B cell (primary cell): ENCODE results near the gene GLIS2. TPM values are rescaled to one million over a fixed set of nuclear protein-coding genes. Genes with fewer than 3 reads are reported as not detected.
A peak's percentile ranks its signal among the peaks of the same experiment; 100 is the strongest.

Experiments
- ATAC-seq: fragments of 200-7000 bp; cut with Tn5 transposase; one replicate; pipeline ENCODE4 v1.10.0; 2021; ENCODE audit warnings: low read depth, mild to moderate bottlenecking, moderate number of reproducible peaks, moderate library complexity
- CTCF ChIA-PET: fragments of 350-600 bp; sonication (Branson Sonifier 250); formaldehyde crosslinking; loops from one replicate; lab custom pipeline; 2021; ENCODE audit warnings: antibody characterized with exemption, inconsistent platforms; lab: Charles Lee
- POLR2A ChIA-PET: fragments of 350-600 bp; sonication (Branson Sonifier 250); formaldehyde crosslinking; loops from one replicate; lab custom pipeline; 2021; ENCODE audit warnings: antibody characterized with exemption; lab: Charles Lee
- DNase-seq: peaks from one replicate; pipeline ENCODE4 v3.0.0; 2013
- H2AFZ ChIP-seq: 2 replicates; pipeline ENCODE4 v1.6.1; 2012; ENCODE audit warnings: mild to moderate bottlenecking, low read depth, low read length; ENCODE audit not compliant: insufficient read depth, poor library complexity, severe bottlenecking
- H3K27ac ChIP-seq, 2 donors: 1 replicate in 1 of 2; 2 replicates in 1 of 2; pipeline ENCODE4 v1.5.1; 2012 to 2013; ENCODE audit warnings: low read length in 2 of 2, mild to moderate bottlenecking in 2 of 2, moderate library complexity in 1 of 2
- H3K27me3 ChIP-seq, 4 experiments: fragments of 200-600 bp in 1 of 4; sonication (generic) in 1 of 4; replicated peaks in 1 of 4; 1 replicate in 2 of 4; 2 replicates in 2 of 4; pipeline versions ENCODE4 v1.6.1 to v1.7.0; 2013 to 2016; ENCODE audit warnings: low read length in 3 of 4, mild to moderate bottlenecking in 2 of 4, mixed read lengths in 1 of 4, moderate library complexity in 1 of 4; ENCODE audit not compliant: insufficient read depth in 4 of 4, control insufficient read depth in 3 of 4; ENCODE audit errors: control extremely low read depth in 1 of 4
- H3K36me3 ChIP-seq, 2 experiments: replicated peaks in 1 of 2; 1 replicate in 1 of 2; 2 replicates in 1 of 2; pipeline versions ENCODE4 v1.6.1 to v1.7.1; 2013; ENCODE audit warnings: low read length in 1 of 2; ENCODE audit not compliant: insufficient read depth in 2 of 2, control insufficient read depth in 1 of 2; ENCODE audit errors: control extremely low read depth in 1 of 2, extremely low read depth in 1 of 2
- H3K4me1 ChIP-seq, 2 donors: fragments of 200-600 bp in 1 of 2; sonication (generic) in 1 of 2; 1 replicate in 1 of 2; 2 replicates in 1 of 2; pipeline versions ENCODE4 v1.5.1 to v1.6.1; 2013 to 2017; ENCODE audit warnings: low read length in 2 of 2; ENCODE audit not compliant: control insufficient read depth in 2 of 2, insufficient read depth in 2 of 2
- H3K4me2 ChIP-seq: replicated peaks from 2 replicates; pipeline ENCODE3; 2012; ENCODE audit warnings: mild to moderate bottlenecking, low read depth, low read length; ENCODE audit not compliant: poor library complexity, severe bottlenecking
- H3K4me3 ChIP-seq, 5 experiments: fragments of 200-600 bp in 1 of 5; sonication (generic) in 1 of 5; 1 replicate in 3 of 5; 2 replicates in 2 of 5; pipeline versions ENCODE4 v1.5.1 to v1.7.0; 2011 to 2016; ENCODE audit warnings: low read length in 4 of 5, mild to moderate bottlenecking in 4 of 5, low read depth in 2 of 5, control low read depth in 1 of 5, moderate library complexity in 1 of 5; ENCODE audit not compliant: insufficient read depth in 1 of 5; ENCODE audit errors: control extremely low read depth in 1 of 5, extremely low read depth in 1 of 5
- H3K79me2 ChIP-seq: fragments of 200-600 bp; sonication (generic); one replicate; pipeline ENCODE4 v1.6.0; 2016; ENCODE audit warnings: low read length; ENCODE audit not compliant: control insufficient read depth, insufficient read depth
- H3K9ac ChIP-seq: fragments of 200-600 bp; sonication (generic); 2 replicates; pipeline ENCODE4 v1.6.1; 2017; ENCODE audit warnings: mild to moderate bottlenecking, low read length, moderate library complexity
- H3K9me3 ChIP-seq, 3 donors: one replicate each; pipeline versions ENCODE4 v1.6.1 to v1.7.1; 2013; ENCODE audit warnings: low read length in 2 of 3; ENCODE audit not compliant: control insufficient read depth in 2 of 3, insufficient read depth in 1 of 3; ENCODE audit errors: control extremely low read depth in 1 of 3
- H4K20me1 ChIP-seq: 2 replicates; pipeline ENCODE4 v1.6.0; 2012; ENCODE audit warnings: mild to moderate bottlenecking, low read length; ENCODE audit not compliant: insufficient read depth, control insufficient read depth, poor library complexity, severe bottlenecking
- H3K27ac Mint-ChIP-seq: one replicate; pipeline ENCODE4 v1.8.0; 2021; ENCODE audit warnings: mixed read lengths
- H3K27me3 Mint-ChIP-seq: one replicate; pipeline ENCODE4 v1.8.0; 2021; ENCODE audit warnings: mixed read lengths
- H3K4me1 Mint-ChIP-seq: one replicate; pipeline ENCODE4 v1.8.0; 2021; ENCODE audit warnings: mixed read lengths
- H3K4me3 Mint-ChIP-seq: one replicate; pipeline ENCODE4 v1.8.0; 2021; ENCODE audit warnings: mixed read lengths
- H3K9me3 Mint-ChIP-seq: one replicate; pipeline ENCODE4 v1.8.0; 2022; ENCODE audit warnings: mixed read lengths; ENCODE audit not compliant: insufficient read depth
- EZH2 ChIP-seq: IDR thresholded peaks from 2 replicates; pipeline ENCODE4 v1.6.1; 2012; ENCODE audit warnings: borderline replicate concordance, low read depth, mild to moderate bottlenecking, moderate library complexity, low read length; ENCODE audit not compliant: insufficient read depth, poor library complexity, severe bottlenecking
- WGBS: methylation state at CpG from one replicate; pipeline ENCODE4 v1.1.5; 2013; ENCODE audit warnings: missing lambda C conversion rate; ENCODE audit not compliant: insufficient coverage; 5-methylcytosine and 5-hydroxymethylcytosine counted together
- intact Hi-C: fragments of 100-400 bp; cut with micrococcal nuclease; formaldehyde crosslinking; loops from one replicate; pipeline ENCODE4 v1.10.0; 2022
- polyA plus RNA-seq: library from polyadenylated mRNA; depleted of rRNA; stranded (reverse); fragments of >200 nt; gene quantifications from 2 replicates; pipeline ENCODE4 v1.2.3, GENCODE V29; 2012
- total RNA-seq, 2 donors: library from RNA; stranded (reverse); fragments of 120-200 nt in 1 of 2; gene quantifications; 1 replicate in 1 of 2; 2 replicates in 1 of 2; pipeline versions ENCODE4 v1.2.3 to v1.2.4, GENCODE V29; 2013 to 2022
- TF ChIP-seq, protein P1 (sequence below): fragments of 200-600 bp; IDR thresholded peaks from one replicate; pipeline ENCODE4 v1.8.0; 2022; ENCODE audit warnings: antibody characterized with exemption, mild to moderate bottlenecking

Gene GLIS2
- total and polyA plus RNA-seq, 2 donors (not counting 1 experiment from before 2014, with no cell fraction given) = not detected

GRCh38 chr16:4270595-4270994 lies 45.3 kb upstream of the GLIS2 start:
- Histone ChIP-seq H2AFZ (no peak overlapping the region), H3K79me2 (peaks cover 60% of the 10 kb centered on the region), H4K20me1 (peaks cover 52% of the 10 kb centered on the region), H3K27ac (no peak overlapping the region), H3K4me2 (peak overlapping the region; percentile 98), H3K27me3 (no peaks in the 10 kb centered on the region), H3K9ac (peak overlapping the region; percentile 95), H3K4me1 (peaks cover 7 to 13% of the 10 kb centered on the region in 2 donors), H3K36me3 (peaks cover 0 to 5% of the 10 kb centered on the region in 2 experiments), H3K9me3 (no peaks in the 10 kb centered on the region), H3K4me3 (peak overlapping the region in 2 of 5 experiments; percentile 92 to 99)
- POLR2A ChIA-PET = interaction anchor here (1.1 to 1.6 kb wide), 3 partner anchors 17 to 988 kb away, joined by 3 to 5 read pairs (median 4); partner anchors contain the start of gene ZNF263
- intact Hi-C loops = loop anchor here (5.0 to 10.0 kb wide), 6 partner anchors 147 to 813 kb away; partner anchors contain the start of genes ADCY9, CORO7, HMOX2 and MGRN1
- 97% methylated on average over 7 of the region's 7 CpGs for WGBS
- H3K27me3 Mint-ChIP-seq = no peaks in the 10 kb centered on the region
- peak overlapping the region; percentile 89 for H3K4me3 Mint-ChIP-seq
- TF ChIP-seq, protein P1, sequence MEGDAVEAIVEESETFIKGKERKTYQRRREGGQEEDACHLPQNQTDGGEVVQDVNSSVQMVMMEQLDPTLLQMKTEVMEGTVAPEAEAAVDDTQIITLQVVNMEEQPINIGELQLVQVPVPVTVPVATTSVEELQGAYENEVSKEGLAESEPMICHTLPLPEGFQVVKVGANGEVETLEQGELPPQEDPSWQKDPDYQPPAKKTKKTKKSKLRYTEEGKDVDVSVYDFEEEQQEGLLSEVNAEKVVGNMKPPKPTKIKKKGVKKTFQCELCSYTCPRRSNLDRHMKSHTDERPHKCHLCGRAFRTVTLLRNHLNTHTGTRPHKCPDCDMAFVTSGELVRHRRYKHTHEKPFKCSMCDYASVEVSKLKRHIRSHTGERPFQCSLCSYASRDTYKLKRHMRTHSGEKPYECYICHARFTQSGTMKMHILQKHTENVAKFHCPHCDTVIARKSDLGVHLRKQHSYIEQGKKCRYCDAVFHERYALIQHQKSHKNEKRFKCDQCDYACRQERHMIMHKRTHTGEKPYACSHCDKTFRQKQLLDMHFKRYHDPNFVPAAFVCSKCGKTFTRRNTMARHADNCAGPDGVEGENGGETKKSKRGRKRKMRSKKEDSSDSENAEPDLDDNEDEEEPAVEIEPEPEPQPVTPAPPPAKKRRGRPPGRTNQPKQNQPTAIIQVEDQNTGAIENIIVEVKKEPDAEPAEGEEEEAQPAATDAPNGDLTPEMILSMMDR = no peak
- TF ChIP-seq EZH2 = no peak
- no peaks in the 10 kb centered on the region for H3K9me3 Mint-ChIP-seq
- no peak for DNase-seq
- CTCF ChIA-PET = interaction anchor here (0.7 to 6.4 kb wide), 7 partner anchors 9 to 456 kb away, joined by 3 to 97 read pairs (median 4); no protein-coding TSS in a partner anchor
- peak overlapping the region; percentile 85 for H3K27ac Mint-ChIP-seq
- H3K4me1 Mint-ChIP-seq = peaks cover 11% of the 10 kb centered on the region
- ATAC-seq = no peak
